Measurements from ENCODE around the gene DRD4.

DRD4 gene

DNA sequence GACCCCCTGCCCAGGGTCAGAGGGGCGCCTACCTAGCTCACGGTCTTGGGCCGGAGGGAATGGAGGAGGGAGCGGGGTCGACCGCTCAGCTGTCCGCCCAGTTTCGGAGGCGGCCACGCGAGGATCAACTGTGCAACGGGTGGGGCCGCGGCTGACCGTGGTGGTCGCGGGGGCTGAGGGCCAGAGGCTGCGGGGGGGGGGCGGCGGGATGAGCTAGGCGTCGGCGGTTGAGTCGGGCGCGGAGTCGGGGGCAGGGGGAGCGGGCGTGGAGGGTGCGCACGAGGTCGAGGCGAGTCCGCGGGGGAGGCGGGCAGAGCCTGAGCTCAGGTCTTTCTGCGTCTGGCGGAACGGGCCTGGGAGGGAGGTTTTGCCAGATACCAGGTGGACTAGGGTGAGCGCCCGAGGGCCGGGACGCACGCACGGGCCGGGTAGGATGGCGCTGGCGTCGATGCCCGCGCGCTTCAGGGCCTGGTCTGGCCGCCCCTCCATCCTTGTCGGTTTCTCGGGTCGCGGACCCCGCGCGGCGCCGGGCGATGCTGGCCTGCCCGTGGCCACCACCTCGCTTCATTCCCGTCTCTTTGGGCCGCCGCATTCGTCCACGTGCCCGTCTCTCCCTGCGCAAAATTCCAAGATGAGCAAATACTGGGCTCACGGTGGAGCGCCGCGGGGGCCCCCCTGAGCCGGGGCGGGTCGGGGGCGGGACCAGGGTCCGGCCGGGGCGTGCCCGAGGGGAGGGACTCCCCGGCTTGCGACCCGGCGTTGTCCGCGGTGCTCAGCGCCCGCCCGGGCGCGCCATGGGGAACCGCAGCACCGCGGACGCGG lies at the start of gene DRD4:
Gene DRD4, plus strand, starts transcription at position 759 of the 822 bp plus-strand sequence. Its CDS starts 36 bp downstream, at position 795.
- no peak for DNase-seq (ENCODE audit: low spot score)

DNA sequence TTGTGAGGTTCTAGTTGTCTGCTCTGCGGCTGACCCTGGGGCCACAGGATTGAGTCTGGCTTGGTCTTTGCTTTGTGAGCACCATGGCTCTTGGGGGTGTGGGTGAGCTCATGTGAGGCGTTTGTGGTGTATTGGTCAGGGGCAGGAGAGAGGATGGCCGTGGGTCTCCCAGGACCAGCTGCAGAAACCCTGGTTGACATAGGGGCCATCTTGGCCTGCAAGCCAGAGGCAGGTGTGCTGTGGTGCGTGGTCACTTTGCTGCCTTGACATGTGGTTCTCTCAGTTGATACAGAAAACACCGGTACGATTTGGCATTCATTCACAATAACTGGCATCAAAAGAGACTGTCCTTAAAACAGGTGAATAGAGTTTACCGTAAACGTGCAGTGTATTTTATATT lies 49.5 kb upstream of the DRD4 start:
- no peak for DNase-seq (ENCODE audit: low spot score)

DNA sequence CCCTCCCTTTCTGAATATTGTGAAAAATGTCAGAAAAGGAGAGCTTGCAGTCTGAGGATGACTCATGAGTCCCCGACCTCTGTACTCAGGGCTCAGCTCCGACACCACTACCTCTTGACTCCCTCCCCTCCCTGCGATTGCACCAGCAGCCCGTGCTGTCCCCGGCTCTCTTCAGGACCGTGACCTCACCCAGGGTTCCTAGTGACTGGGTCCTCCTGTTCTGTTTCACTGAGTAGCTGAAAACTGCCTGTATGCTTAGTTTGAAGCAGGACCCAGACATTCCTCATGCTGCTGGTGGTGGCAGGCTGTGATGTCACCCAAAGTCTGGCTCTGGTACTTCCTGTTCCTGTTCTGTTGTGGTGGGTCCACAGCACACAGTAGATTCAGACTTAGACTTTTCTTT lies 49.1 kb upstream of the DRD4 start:
- no peak for DNase-seq (ENCODE audit: low spot score)

DNA sequence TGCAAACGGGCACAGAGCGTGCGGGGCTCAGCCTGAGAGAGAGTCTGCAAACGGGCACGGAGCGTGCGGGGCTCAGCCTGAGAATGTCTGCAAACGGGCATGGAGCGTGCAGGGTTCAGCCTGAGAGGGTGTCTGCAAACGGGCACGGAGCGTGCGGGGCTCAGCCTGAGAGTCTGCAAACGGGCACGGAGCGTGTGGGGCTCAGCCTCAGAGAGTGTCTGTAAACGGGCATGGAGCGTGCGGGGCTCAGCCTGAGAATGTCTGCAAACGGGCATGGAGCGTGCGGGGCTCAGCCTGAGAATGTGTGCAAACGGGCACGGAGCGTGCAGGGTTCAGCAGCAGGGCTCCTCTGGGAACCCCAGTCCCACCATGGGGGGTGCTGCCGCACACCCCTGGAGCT lies 47.3 kb upstream of the DRD4 start:
- DNase-seq (ENCODE audit: low spot score), result no peak

DNA sequence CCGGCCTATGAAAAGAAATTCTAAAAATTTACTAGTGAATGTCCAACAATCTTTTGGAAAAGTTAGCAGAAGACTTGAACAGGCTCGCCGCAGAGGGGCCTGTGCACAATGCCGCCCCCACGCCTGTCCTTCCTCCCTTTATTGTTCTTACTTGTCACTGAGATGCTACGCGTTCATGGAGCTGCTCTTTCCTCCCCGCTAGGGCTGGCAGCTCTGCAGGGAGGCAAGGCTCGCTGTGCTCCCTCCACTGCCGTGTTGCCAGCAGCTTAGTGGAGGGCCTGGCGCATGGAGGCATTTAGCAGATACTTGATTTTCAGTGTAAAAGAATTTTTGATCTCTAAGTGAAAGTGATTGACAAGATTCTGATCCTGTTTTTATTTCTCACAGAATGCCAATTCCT lies 46.1 kb upstream of the DRD4 start:
- DNase-seq (ENCODE audit: low spot score), result no peak

DNA sequence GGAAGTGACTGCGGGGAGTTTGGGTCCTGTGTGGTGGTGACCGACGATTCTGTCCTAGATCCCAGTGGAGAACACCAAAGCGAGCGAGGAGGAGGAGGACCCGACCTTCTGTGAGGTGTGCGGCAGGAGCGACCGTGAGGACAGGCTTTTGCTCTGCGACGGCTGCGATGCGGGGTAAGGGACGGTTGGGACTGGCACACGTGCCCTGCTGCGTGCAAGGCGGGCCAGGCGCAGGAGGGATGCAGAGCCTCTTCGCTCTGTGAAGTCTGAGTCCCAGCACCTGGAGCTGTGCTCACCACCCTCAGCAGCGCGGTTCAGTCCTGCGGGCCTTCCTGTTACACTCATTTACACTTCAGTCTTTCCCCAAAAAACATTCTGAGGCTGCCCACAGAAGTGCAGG lies 44.6 kb upstream of the DRD4 start:
- DNase-seq (ENCODE audit: low spot score), result no peak

DNA sequence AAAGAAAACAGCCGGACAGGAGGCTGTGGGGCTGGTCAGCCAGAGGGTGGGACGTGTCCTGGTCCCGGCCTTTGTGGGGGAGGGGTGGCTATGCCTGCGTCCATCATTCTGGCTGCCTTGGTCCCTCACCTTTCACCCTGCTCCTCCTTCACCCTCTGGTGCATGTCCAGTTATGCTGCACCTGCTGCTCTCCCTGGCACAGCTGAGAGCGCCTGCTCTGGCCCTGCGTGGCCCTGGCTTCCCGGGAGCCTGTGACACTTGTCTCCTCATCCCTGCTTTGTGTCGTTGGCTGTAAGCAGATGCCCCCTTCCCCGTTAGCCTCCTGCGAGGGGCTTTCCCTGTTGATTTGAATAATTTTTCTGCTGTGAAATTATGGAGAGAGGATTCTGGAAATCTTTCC lies 44.2 kb upstream of the DRD4 start:
- DNase-seq (ENCODE audit: low spot score), result no peak

DNA sequence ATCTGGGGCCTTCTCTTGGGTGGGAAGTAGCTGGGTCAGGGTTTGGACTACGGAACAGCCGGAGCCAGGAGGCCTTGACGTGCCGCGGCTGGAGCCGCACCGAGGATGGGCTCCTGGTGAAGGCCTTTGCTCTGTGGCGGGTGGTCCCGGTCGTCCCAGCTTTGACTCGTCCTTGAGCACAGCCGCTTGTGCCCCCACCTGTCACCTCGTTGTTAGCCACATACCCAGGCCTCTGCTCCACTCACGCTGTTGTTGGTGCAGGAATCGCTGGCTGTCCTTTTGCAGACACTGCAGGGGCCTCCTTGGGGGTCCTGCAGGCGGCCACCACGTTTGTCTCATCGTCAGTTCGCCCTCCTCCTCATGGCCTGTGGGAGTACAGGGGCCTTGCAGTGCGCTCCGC lies 43.7 kb upstream of the DRD4 start:
- no peak for DNase-seq (ENCODE audit: low spot score)

DNA sequence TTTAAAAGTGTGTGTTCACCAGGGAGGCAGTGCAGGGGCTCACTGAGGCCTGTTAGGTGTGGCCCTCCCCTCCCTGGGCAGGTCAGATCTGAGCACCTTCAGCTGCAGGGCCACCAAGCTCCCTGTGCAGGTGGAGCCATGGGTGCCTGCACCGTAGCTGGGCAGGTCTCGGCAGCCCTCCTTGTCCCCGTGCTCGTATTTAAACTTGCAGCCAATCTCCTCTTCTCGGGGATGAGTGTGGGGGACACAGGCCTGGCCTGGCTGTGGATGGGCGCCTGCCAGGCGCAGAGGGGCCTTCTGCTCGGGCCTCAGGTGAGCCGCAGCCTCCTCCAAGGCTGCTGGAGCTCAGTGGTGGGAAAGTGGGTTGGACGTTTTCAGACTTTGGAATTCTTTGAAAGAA lies 41.7 kb upstream of the DRD4 start:
- DNase-seq (ENCODE audit: low spot score), result no peak

DNA sequence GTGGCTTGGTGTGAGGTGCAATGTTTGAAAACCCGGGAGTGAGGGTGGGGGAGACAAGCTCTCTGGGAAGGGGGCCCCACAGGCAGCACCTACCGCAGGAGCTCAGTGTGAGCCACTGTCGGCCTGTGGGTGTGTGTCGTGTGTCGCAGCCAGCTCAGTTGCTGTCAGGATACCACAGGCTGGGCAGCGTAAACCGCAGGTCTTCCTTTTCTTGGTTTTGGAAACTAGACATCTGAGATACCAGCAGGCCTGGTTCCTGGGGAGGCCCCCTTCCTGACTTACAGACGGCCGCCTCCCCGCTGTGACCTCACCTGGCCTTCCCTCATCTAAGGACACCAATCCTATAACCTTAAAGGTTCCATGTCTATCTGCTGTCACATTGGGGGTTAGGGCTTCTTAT lies 40.7 kb upstream of the DRD4 start:
- no peak for DNase-seq (ENCODE audit: low spot score)

DNA sequence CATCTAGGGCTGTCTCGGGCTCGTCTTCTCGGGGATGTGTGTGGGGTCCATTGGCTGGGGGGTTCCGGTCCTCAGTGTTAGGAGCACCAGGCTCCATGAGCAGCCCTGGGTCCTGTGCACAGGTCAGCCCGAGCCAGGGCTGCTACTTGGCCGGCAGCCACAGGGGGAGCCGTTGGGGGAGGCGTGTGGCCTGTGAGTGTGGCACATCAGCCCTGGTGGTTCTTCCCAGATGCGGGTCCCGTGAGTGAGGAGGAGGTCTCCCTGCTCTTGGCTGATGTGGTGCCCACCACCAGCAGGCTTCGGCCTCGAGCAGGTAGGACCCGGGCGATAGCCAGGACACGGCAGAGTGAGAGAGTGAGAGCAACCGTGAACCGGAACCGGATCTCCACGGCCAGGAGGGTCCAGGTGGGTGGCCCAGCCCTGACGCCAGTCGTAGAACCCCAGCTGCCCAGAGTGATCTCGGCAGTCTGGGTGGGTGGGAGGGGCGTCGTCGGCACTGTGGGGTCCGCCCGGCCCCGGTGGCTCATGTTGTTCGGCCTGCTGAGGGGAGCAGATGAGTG lies 39.8 kb upstream of the DRD4 start:
- no peak for DNase-seq (ENCODE audit: low spot score)

DNA sequence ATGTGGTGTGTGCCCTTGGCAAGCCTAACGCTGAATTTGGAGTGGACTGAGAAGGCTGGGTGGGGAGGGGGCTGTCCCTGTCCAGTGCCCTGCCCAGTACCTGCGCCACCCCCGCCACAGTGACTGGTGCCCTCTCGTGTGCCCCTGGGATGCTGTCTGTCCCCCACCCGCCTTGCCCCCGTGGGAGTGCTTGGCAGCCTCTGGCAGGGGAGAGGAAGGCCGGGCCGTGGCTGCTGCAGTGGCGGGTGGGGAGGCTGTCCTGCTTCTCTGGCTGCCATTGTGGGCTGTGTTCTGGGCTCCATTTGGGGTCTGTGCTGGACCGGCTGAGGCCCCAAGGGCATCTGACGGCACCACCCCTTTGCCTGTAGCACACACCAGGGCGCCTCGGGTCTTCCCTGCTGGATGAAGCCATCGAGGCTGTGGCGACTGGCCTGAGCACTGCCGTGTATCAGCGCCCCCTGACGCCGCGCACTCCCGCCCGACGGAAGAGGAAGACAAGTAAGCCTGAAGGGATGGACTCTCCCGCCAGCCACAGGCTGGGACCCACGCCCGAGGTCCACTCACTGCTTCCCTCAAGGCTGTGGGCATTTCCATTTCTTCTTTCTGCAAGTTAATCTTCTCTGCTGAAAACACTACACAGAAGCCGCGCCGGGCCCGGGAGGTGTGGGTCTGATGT lies 38.9 kb upstream of the DRD4 start:
- DNase-seq (ENCODE audit: low spot score), result no peak

DNA sequence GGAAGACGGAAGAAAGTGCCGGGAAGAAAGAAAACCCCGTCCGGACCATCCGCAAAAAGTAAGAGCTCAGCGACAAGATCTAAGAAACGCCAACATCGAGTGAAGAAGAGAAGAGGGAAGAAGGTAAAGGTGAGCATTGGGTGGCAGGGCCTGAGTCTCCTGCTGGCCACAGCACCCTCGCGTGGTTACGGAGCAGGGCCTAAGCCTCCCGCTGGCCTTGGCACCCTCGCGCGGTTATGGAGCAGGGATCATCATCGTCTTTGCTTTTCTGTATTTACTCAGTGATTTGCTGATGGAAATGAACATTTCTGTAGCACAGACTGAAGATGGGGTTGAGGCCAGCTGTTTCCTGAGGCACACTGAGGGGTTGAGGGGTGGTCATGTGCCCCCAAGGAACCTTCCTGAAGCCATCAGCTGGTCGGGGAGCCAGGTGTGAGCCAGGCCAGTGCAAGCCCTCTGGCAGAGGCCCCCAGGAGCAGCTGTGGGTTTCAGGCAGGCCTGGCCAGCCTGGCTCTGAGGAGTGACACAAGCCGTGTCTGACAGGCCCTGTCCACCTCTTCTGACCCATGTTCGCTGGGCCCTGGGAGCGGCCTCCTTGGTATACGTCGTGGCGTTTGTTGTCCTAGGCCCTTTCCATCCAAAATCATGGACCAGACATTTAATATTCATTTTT lies 35.4 kb upstream of the DRD4 start:
- no peak for DNase-seq (ENCODE audit: low spot score)

DNA sequence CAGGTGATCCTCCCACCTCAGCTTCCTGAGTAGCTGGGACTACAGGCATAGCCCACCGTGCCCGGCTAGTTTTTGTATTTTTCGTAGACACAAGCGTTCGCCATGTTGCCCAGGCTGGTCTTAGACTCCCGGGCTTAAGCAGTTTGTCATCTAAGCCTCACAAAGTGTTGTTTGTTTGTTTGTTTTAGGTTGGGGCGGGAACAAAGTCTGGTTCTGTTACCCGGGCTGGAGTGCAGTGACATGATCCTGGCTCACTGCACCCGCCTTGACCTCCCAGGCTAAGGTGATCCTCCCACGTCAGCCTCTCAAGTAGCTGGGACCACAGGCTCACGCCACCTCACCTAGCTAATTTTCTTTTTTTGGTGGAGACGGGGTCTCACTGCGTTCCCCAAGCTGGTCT lies 33.9 kb upstream of the DRD4 start:
- no peak for DNase-seq (ENCODE audit: low spot score)

DNA sequence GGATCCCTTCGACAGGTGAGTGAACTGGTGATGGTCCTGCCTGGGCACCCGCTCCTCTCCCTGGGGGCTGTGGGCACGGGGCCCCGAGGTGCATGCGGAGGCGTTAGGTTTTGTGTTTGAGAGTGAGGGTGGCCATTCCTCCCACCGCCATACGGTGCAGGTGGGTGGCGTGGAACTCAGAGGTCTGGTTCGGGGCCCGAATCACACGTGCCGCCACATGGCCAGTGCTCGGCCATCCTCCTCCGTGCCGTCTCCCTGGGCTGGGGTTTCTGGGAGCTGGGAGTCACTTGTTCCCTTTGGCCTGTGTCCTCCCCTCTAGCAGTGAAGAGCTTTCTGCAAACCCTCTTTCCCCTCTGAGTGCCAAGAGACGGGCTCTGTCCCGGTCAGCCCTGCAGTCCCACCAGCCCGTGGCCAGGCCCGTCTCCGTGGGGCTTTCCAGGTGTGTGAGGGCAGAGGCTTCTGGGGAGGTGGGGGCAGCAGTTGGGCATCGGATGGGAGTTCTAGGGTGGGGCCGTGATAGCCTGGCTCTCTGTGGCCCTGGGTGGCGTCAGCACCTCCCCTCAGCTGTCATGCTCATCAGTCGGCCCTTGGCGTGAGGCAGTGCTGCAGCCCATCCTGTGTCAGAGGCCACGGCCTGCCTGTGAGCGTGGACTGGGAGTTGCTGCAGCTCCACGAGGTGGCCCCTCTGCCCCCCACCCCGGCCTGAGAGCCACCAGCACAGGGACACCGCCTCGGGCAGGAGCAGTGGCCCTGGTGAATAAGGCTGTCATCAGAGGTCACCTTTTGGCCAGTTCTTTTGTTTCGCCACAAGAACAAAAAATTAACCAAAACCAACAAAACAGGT lies 31.6 kb upstream of the DRD4 start:
- no peak for DNase-seq (ENCODE audit: low spot score)

DNA sequence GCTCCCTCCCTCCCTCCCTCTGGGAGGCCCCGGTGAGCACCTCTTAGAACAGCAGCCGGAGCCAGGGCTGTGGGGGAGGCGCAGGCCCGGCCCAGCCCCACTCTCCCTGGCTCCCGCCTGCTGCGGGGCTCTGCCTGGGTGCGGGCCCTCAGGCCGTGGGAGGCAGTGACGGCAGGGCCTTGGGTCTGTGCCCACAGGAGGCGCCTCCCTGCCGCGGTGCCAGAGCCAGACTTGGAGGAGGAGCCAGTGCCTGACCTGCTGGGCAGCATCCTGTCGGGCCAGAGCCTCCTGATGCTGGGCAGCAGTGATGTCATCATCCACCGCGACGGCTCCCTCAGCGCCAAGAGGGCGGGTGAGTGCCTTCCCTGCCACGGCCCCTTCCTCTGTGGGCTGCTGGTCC lies 30.8 kb upstream of the DRD4 start:
- no peak for DNase-seq (ENCODE audit: low spot score)

DNA sequence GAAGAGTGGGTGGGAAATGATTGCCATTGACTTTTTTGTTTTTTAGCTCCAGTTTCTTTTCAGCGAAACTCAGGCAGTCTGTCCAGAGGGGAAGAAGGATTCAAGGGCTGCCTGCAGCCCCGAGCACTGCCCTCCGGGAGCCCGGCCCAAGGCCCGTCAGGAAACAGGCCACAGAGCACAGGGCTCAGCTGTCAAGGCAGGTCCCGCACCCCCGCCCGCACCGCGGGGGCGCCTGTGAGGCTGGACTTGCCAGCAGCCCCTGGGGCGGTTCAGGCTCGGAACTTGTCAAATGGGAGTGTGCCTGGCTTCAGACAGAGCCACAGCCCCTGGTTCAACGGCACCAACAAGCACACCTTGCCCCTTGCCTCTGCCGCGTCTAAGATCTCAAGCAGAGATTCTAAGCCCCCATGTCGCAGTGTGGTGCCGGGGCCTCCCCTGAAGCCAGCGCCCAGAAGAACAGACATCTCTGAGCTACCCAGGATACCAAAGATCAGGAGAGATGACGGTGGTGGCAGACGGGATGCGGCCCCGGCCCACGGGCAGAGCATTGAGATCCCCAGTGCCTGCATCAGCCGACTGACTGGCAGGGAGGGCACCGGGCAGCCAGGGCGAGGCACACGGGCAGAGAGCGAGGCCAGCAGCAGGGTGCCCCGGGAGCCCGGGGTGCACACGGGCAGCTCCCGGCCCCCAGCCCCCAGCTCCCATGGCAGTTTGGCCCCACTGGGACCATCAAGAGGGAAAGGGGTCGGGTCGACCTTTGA lies 29.9 kb upstream of the DRD4 start:
- no peak for DNase-seq (ENCODE audit: low spot score)

DNA sequence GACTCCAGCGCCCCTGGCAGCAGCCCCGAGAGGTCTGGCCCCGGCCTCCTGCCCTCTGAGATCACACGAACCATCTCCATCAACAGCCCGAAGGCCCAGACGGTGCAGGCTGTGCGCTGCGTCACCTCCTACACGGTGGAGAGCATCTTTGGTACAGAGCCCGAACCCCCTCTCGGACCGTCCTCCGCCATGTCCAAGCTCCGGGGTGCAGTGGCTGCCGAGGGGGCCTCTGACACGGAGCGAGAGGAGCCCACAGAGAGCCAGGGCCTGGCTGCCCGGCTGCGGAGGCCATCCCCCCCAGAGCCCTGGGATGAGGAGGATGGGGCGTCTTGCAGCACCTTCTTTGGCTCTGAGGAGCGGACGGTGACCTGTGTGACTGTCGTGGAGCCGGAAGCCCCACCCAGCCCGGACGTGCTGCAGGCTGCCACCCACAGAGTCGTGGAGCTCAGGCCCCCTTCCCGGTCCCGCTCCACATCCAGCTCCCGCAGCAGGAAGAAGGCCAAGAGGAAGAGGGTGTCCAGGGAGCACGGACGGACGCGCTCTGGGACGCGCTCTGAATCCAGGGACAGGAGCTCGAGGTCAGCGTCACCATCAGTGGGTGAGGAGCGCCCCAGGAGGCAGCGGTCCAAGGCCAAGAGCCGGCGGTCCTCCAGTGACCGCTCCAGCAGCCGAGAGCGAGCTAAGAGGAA lies 29.0 kb upstream of the DRD4 start:
- DNase-seq (ENCODE audit: low spot score), result no peak

DNA sequence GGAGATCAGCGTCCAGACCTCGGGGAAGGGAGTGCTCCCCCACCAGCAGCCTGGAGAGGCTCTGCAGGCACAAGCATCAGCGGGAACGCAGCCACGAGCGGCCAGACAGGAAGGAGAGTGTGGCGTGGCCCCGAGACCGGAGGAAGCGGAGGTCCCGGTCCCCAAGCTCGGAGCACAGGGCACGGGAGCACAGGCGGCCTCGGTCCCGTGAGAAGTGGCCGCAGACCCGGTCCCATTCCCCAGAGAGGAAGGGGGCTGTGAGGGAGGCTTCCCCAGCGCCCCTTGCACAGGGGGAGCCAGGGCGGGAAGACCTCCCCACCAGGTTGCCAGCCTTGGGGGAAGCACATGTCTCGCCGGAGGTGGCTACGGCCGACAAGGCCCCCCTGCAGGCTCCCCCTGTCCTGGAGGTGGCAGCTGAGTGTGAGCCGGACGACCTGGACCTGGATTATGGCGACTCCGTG lies 28.2 kb upstream of the DRD4 start:
- no peak for DNase-seq (ENCODE audit: low spot score)

DNA sequence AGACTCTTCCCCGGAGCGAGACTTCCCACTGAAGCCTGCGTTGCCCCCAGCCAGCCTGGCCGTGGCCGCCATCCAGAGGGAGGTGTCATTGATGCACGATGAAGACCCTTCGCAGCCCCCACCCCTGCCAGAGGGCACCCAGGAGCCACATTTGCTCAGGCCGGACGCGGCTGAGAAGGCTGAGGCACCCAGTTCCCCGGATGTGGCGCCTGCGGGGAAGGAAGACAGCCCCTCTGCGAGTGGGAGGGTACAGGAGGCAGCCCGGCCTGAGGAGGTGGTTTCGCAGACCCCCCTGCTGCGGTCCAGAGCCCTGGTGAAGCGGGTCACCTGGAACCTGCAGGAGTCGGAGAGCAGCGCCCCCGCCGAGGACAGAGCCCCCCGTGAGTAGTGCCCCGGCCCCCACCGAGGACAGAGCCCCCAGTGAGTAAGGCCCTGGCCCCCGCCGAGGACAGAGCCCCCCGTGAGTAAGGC lies 27.7 kb upstream of the DRD4 start:
- DNase-seq (ENCODE audit: low spot score), result no peak

All from hematopoietic multipotent progenitor cell treated with erythropoietin and hydrocortisone succinate and interleukin-3 and kit ligand, for 17 days (in vitro differentiated cells).